Measurements from ENCODE around the gene SNX21.

SNX21 gene

DNA sequence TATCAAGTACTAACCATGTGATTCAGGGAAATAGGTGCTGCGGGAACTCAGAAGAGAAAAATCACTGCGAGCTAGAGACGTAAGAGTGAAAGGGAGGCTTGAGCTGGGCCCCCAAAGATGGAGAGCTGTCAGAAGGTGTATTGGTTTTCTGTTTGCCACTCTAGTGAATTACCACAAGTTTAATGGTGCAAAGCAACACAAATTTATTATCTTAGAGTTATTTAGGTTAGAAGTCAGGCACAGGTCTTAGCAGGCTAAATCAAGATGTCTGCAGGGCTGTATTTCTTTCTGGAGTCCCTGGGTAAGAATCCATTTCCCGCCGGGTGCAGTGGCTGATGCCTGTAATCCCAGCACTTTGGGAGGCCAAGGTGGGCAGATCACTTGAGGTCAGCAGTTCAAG is 26.3 kb downstream of the SNX21 start:
- H3K9me3 ChIP-seq (ENCODE audit: control insufficient read depth in 5 of 5, low read length in 5 of 5), result no peaks in the 10 kb centered on the region
- H3K36me3 ChIP-seq (ENCODE audit: control insufficient read depth in 5 of 5, insufficient read depth in 5 of 5, low read length in 5 of 5), result peaks cover 0 to 5% (median under 1%) of the 10 kb centered on the region in 5 donors
- H3K27ac ChIP-seq (ENCODE audit: low read depth, low read length), result no peak overlapping the region
- H3K27me3 ChIP-seq (ENCODE audit: control insufficient read depth in 5 of 5, insufficient read depth in 4 of 5, low read length in 5 of 5), result no peaks in the 10 kb centered on the region
- H3K4me1 ChIP-seq (ENCODE audit: control insufficient read depth in 5 of 5, insufficient read depth in 5 of 5, low read length in 5 of 5), result peaks cover 0 to 32% (median 29%) of the 10 kb centered on the region in 5 donors
- H3K9ac ChIP-seq (ENCODE audit: low read length in 5 of 5), result no peak overlapping the region
- no peak overlapping the region for H3K4me3 ChIP-seq (ENCODE audit: low read depth in 1 of 5, low read length in 5 of 5)

DNA sequence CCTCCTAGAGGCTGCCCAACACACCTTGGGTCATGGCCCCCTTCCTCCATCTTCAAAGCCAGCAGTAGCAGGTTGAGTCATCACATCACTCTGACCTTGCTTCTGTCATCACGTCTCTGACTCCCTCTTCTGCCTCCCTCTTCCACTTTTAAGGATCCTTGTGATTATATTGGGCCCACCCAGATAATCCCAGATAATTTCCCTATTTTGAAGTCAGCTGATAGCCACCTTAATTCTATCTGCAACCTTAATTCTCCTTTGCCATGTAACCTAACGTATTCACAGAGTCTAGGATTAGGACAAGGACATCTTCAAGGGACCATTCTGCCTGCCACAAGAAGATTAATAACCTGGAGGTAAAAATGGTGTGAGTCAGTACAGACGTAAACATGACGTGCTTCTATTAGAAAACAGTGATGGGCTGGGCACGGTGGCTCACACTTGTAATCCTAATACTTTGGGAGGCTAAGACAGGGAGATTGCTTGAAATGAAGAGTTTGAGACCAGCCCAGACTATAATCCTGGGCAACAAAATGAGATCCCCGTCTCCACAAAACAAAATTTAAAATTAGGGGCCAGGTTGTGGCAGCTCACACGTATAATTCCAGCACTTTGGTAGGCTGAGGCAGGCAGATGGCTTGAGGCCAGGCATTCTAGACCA is 27.1 kb downstream of the SNX21 start:
- H3K4me3 ChIP-seq (ENCODE audit: low read depth in 1 of 5, low read length in 5 of 5), result no peak overlapping the region
- no peak overlapping the region for H3K9ac ChIP-seq (ENCODE audit: low read length in 5 of 5)
- peaks cover 0 to 26% (median 23%) of the 10 kb centered on the region in 5 donors for H3K4me1 ChIP-seq (ENCODE audit: control insufficient read depth in 5 of 5, insufficient read depth in 5 of 5, low read length in 5 of 5)
- H3K9me3 ChIP-seq (ENCODE audit: control insufficient read depth in 5 of 5, low read length in 5 of 5), result no peaks in the 10 kb centered on the region
- no peak overlapping the region for H3K27ac ChIP-seq (ENCODE audit: low read depth, low read length)
- H3K36me3 ChIP-seq (ENCODE audit: control insufficient read depth in 5 of 5, insufficient read depth in 5 of 5, low read length in 5 of 5), result peaks cover 0 to 3% (median 0%) of the 10 kb centered on the region in 5 donors
- H3K27me3 ChIP-seq (ENCODE audit: control insufficient read depth in 5 of 5, insufficient read depth in 4 of 5, low read length in 5 of 5), result no peaks in the 10 kb centered on the region

DNA sequence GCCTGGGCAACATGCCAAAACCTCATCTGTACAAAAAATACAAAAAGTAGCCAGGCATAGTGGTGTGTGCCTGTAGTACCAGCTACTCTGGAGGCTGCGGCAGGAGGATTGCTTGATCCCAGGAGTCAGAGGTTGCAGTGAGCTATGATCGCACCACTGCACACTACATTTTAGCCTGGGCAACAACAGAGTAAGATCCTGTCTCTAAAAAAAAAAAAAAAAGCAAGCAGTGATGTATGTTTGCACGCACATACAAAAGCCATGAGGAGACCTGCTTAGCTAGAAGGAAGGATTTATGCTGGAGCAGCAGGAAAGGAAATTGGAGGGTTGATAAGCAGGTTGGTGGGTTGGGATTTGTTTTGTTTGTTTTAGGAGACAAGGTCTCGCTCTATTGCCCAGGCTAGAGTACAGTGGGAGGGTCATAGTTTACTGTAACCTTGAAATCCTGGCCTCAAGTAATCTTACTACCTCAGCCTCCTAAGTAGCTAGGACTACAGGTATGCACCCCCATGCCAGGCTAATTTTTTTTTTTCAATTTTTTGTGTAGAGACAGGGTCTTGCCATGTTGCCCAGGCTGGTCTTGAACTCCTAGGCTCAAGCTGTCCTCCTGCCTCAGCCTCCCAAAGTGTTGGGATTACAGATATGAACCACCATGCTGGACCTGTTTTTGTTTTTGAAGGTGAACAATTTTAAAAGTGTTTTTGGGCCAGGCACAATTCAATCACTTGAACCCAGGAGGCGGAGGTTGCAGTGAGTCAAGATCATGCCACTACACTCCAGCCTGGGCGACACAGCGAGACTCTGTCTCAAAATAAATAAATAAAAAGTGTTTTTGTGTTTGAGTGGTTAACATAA is 27.8 kb downstream of the SNX21 start:
- no peak overlapping the region for H3K27ac ChIP-seq (ENCODE audit: low read depth, low read length)
- no peak overlapping the region for H3K9ac ChIP-seq (ENCODE audit: low read length in 5 of 5)
- no peak overlapping the region for H3K4me3 ChIP-seq (ENCODE audit: low read depth in 1 of 5, low read length in 5 of 5)

DNA sequence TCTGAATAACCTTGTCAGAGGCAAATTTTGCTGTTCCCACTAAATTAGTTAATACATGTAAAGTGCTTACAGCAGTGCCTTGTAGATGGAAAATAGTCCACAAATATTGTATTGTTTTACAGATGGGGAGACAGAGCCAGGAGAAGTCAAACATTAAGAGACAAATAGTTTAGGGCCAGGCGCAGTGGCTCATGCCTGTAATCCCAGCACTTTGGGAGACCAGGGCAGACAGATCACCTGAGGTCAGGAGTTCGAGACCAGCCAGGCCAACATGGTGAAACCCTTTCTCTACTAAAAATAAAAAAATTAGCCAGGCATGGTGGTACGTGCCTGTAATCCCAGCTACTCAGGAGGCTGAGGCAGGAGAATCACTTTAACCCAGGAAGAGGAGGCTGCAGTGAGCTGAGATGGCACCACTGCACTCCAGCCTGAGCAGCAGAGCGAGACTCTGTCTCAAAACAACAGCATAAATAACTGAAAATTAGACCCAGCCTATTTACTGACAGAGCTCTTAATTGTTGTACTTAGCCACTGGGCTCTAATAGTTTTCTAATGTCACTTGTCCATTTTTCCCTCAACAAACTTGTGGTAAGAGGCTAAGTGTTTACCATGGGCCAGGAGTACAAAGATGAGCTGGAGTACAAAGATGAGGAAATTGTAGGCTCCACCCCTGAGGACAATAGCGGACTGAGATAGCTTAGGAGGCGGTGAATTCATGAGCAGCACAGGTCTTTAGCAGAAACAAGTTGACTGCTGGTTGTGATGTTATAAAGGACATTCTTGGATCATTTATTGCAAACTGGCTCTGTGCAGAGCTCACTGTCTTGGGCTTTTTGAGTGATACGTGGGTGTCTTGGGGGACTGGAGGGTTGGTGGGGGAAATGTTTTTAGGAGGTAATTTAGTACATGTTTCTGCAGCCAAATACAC is 30.2 kb downstream of the SNX21 start:
- Histone ChIP-seq H3K36me3 (ENCODE audit: control insufficient read depth in 5 of 5, insufficient read depth in 5 of 5, low read length in 5 of 5) (peaks cover 0 to 3% (median 0%) of the 10 kb centered on the region in 5 donors), H3K9me3 (ENCODE audit: control insufficient read depth in 5 of 5, low read length in 5 of 5) (no peaks in the 10 kb centered on the region), H3K4me3 (ENCODE audit: low read depth in 1 of 5, low read length in 5 of 5) (no peak overlapping the region), H3K9ac (ENCODE audit: low read length in 5 of 5) (no peak overlapping the region), H3K4me1 (ENCODE audit: control insufficient read depth in 5 of 5, insufficient read depth in 5 of 5, low read length in 5 of 5) (no peaks in the 10 kb centered on the region), H3K27ac (ENCODE audit: low read depth, low read length) (no peak overlapping the region), H3K27me3 (ENCODE audit: control insufficient read depth in 5 of 5, insufficient read depth in 4 of 5, low read length in 5 of 5) (no peaks in the 10 kb centered on the region)

More for the DNA sequence above, 27.8 kb downstream of the SNX21 start:
- Histone ChIP-seq H3K9me3 (ENCODE audit: control insufficient read depth in 5 of 5, low read length in 5 of 5) (no peaks in the 10 kb centered on the region), H3K4me1 (ENCODE audit: control insufficient read depth in 5 of 5, insufficient read depth in 5 of 5, low read length in 5 of 5) (peaks cover 0 to 18% (median 15%) of the 10 kb centered on the region in 5 donors), H3K27me3 (ENCODE audit: control insufficient read depth in 5 of 5, insufficient read depth in 4 of 5, low read length in 5 of 5) (no peaks in the 10 kb centered on the region), H3K36me3 (ENCODE audit: control insufficient read depth in 5 of 5, insufficient read depth in 5 of 5, low read length in 5 of 5) (peaks cover 0 to 3% (median 0%) of the 10 kb centered on the region in 5 donors)

DNA sequence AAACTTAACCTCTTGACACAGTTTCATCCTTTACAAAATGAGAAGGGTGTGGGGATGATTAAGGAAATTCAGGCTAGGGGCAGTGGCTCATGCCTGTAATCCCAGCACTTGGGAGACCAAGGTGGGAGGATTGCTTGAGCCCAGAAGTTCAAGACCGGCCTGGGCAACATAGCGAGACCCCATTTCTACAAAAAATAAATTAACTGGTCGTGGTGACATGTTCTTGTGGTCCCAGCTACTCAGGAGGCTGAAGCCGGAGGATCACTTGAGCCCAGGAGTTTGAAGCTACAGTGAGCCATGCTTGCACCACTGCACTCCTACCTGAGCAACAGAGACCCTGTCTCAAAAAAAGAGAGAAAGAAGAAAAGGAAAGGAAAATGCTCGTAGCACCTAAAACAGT is 32.9 kb downstream of the SNX21 start:
- Histone ChIP-seq H3K27me3 (ENCODE audit: control insufficient read depth in 5 of 5, insufficient read depth in 4 of 5, low read length in 5 of 5) (no peaks in the 10 kb centered on the region), H3K27ac (ENCODE audit: low read depth, low read length) (no peak overlapping the region)

DNA sequence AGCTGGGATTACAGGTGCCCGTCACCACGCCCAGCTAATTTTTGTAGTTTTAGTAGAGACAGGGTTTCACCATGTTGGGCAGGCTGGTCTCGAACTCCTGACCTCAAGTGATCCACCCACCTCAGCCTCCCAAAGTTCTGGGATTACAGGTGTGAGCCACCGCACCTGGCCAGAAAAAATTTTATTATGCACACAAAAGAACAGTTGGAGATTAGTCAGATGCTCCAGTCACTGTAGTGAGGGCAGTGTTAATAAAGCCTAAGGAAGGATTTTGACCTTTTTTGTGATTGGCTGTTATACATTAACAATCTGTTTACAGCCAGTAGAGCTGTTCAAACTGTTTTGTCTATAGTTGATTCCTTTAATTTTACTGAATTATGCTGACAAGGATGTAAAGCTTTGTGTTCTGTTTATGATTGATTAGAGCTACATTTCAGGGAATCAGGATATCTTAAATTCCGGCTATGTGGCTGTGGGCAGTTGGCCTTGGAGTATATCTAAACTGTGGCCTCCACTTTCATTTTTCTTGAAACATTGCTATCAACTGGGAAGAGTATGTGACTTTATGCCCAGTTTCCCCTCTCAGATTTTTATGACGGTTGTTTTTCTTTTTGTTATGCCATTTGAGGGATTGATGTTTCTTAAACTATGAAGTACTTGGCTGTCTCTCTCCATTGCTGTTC is 33.7 kb downstream of the SNX21 start:
- H3K36me3 ChIP-seq (ENCODE audit: control insufficient read depth in 5 of 5, insufficient read depth in 5 of 5, low read length in 5 of 5), result no peaks in the 10 kb centered on the region
- H3K4me3 ChIP-seq (ENCODE audit: low read depth in 1 of 5, low read length in 5 of 5), result no peak overlapping the region
- no peaks in the 10 kb centered on the region for H3K9me3 ChIP-seq (ENCODE audit: control insufficient read depth in 5 of 5, low read length in 5 of 5)
- no peaks in the 10 kb centered on the region for H3K27me3 ChIP-seq (ENCODE audit: control insufficient read depth in 5 of 5, insufficient read depth in 4 of 5, low read length in 5 of 5)
- H3K4me1 ChIP-seq (ENCODE audit: control insufficient read depth in 5 of 5, insufficient read depth in 5 of 5, low read length in 5 of 5), result no peaks in the 10 kb centered on the region
- no peak overlapping the region for H3K27ac ChIP-seq (ENCODE audit: low read depth, low read length)
- H3K9ac ChIP-seq (ENCODE audit: low read length in 5 of 5), result no peak overlapping the region

More for the DNA sequence above, 32.9 kb downstream of the SNX21 start:
- Histone ChIP-seq H3K36me3 (ENCODE audit: control insufficient read depth in 5 of 5, insufficient read depth in 5 of 5, low read length in 5 of 5) (no peaks in the 10 kb centered on the region), H3K4me3 (ENCODE audit: low read depth in 1 of 5, low read length in 5 of 5) (no peak overlapping the region), H3K9ac (ENCODE audit: low read length in 5 of 5) (no peak overlapping the region), H3K9me3 (ENCODE audit: control insufficient read depth in 5 of 5, low read length in 5 of 5) (no peaks in the 10 kb centered on the region), H3K4me1 (ENCODE audit: control insufficient read depth in 5 of 5, insufficient read depth in 5 of 5, low read length in 5 of 5) (no peaks in the 10 kb centered on the region)

DNA sequence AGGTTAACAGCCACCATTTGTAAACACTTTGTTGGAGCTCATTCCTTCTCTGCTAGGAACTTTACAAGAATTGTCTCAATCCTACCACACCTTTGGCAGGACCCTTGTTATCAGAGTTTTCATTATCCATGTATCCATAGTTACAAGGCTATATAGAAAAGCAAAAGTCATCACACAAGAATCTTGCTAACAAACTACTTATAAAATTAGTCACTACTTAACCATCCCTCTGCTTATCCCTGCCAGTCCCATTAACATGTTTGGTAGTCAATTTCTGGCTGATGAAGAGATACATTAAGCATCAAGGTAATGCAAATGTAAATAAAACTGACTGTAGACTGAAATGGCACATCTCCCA is 34.2 kb downstream of the SNX21 start:
- no peaks in the 10 kb centered on the region for H3K27me3 ChIP-seq (ENCODE audit: control insufficient read depth in 5 of 5, insufficient read depth in 4 of 5, low read length in 5 of 5)
- H3K27ac ChIP-seq (ENCODE audit: low read depth, low read length), result no peak overlapping the region
- no peaks in the 10 kb centered on the region for H3K9me3 ChIP-seq (ENCODE audit: control insufficient read depth in 5 of 5, low read length in 5 of 5)
- no peak overlapping the region for H3K4me3 ChIP-seq (ENCODE audit: low read depth in 1 of 5, low read length in 5 of 5)
- H3K4me1 ChIP-seq (ENCODE audit: control insufficient read depth in 5 of 5, insufficient read depth in 5 of 5, low read length in 5 of 5), result no peaks in the 10 kb centered on the region
- H3K9ac ChIP-seq (ENCODE audit: low read length in 5 of 5), result no peak overlapping the region
- peaks cover 0 to 5% (median 3%) of the 10 kb centered on the region in 5 donors for H3K36me3 ChIP-seq (ENCODE audit: control insufficient read depth in 5 of 5, insufficient read depth in 5 of 5, low read length in 5 of 5)

DNA sequence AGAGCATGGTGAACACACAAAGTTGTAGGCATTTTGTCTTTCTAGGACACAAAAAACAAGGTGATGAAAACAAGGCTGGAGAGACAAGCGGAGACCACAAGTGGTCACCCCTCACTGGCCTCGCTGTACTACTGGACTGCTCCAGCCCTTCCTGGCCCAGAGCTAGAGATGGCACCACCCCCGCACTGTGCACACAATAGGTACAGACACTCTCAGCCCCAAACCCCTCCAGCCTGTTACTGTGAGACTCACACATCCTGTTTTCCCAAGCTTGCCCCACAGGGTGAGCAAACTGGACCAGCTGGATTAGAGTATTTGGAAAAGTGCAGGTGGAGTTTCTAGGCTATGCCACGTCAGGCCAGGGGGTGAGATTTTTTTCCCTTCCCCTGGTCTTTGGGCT is 39.0 kb downstream of the SNX21 start:
- Histone ChIP-seq H3K4me3 (ENCODE audit: low read depth in 1 of 5, low read length in 5 of 5) (no peak overlapping the region), H3K27me3 (ENCODE audit: control insufficient read depth in 5 of 5, insufficient read depth in 4 of 5, low read length in 5 of 5) (no peaks in the 10 kb centered on the region), H3K36me3 (ENCODE audit: control insufficient read depth in 5 of 5, insufficient read depth in 5 of 5, low read length in 5 of 5) (peaks cover 0 to 16% (median 15%) of the 10 kb centered on the region in 5 donors), H3K27ac (ENCODE audit: low read depth, low read length) (no peak overlapping the region), H3K9ac (ENCODE audit: low read length in 5 of 5) (no peak overlapping the region), H3K4me1 (ENCODE audit: control insufficient read depth in 5 of 5, insufficient read depth in 5 of 5, low read length in 5 of 5) (no peaks in the 10 kb centered on the region), H3K9me3 (ENCODE audit: control insufficient read depth in 5 of 5, low read length in 5 of 5) (no peaks in the 10 kb centered on the region)

DNA sequence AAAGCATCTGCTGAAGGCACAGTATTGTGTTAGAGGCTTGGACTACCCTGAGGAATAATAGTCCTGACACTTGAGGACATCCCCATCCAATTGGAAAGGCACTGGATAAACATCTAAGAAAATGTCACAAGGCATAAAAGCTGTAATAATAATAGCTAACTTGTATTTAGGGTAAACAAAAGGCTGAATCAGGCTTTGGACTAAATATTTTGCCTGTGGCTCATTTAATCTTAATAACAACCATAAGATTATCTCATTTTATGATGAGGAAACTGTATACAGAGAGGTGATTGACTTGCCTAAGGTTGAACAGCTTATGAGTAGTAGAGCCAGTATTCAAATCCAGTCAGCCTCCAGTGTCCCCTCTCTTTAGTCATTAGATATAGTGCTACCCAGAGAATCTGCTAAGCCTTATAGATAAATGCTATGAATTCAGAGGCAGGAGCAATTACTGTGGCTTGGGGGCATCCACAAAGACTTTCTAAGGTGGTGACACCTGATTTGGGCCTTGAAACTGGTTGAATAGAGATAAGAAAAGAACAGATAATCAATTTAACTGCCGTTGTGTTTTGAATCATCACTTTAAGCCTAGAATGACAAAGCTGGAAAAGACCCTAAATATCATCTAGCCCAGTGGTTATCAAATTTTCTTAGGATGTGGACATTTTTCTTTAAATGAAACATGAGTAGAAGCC is 40.0 kb downstream of the SNX21 start:
- no peak overlapping the region for H3K9ac ChIP-seq (ENCODE audit: low read length in 5 of 5)
- H3K27ac ChIP-seq (ENCODE audit: low read depth, low read length), result no peak overlapping the region
- no peaks in the 10 kb centered on the region for H3K27me3 ChIP-seq (ENCODE audit: control insufficient read depth in 5 of 5, insufficient read depth in 4 of 5, low read length in 5 of 5)
- H3K36me3 ChIP-seq (ENCODE audit: control insufficient read depth in 5 of 5, insufficient read depth in 5 of 5, low read length in 5 of 5), result peaks cover 0 to 25% (median 24%) of the 10 kb centered on the region in 5 donors
- H3K9me3 ChIP-seq (ENCODE audit: control insufficient read depth in 5 of 5, low read length in 5 of 5), result no peaks in the 10 kb centered on the region
- no peak overlapping the region for H3K4me3 ChIP-seq (ENCODE audit: low read depth in 1 of 5, low read length in 5 of 5)
- peaks cover 0 to 3% (median 0%) of the 10 kb centered on the region in 5 donors for H3K4me1 ChIP-seq (ENCODE audit: control insufficient read depth in 5 of 5, insufficient read depth in 5 of 5, low read length in 5 of 5)

Measured in subcutaneous abdominal adipose tissue (tissue), 5 donors.